Dermis blood vessel endothelial cell (primary cell): ENCODE results near the gene ZNF774. TPM values are rescaled to one million over a fixed set of nuclear protein-coding genes. Genes with fewer than 3 reads are reported as not detected.
"Not testable (repeated sequence)": the region's sequence is repeated elsewhere in the genome, so short reads cannot be mapped to it uniquely, and the experiment has no call there.

ENCODE experiments used
- DNase-seq: peaks from one replicate; pipeline ENCODE4 v3.0.0; 2010
- total RNA-seq: library from RNA; depleted of rRNA; stranded (reverse); fragments of >200 nt; gene quantifications from 2 replicates; pipeline ENCODE4 v1.2.3, GENCODE V29; 2014

The ZNF774 gene
- total RNA-seq, 1 donor from 2014 or later: 2.2 TPM

DNA sequence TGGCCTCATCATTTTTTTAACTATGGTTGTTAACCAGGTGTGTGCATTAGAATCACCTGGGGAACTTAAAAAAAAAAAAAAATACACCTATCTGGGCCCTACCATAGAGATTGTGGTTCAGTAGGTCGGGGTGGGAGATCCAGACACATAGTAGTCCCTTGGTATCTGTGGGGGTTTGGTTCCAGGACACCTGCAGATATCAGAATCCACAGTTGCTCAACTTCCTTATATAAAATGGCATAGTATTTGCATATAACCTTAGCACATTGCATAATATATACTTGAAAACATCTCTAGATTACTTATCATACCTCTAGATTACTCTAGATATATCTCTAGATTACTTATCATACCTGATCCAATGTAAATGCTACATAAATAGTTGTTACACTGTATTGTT, 41.0 kb downstream of the ZNF774 start:
- DNase-seq: no peak

DNA sequence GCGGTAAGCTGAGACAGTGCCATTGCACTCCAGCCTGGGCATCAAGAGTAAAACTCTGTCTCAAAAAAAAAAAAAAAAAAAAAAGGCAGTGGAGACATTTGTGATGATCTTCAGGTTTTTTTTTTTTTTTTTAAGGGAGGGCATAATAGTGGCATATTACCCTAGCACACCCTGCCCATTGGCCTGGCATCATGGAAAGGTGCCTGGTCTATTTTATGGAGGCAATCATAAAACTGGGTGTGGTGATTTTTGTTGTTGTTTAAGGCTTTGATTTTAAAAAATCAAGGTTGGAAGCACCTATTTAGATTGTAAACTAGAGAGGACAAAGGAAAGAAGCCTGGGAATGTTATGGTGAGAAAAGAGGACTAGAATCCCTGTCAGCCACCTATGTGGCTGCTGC, 42.0 kb downstream of the ZNF774 start:
- DNase-seq: no peak

DNA sequence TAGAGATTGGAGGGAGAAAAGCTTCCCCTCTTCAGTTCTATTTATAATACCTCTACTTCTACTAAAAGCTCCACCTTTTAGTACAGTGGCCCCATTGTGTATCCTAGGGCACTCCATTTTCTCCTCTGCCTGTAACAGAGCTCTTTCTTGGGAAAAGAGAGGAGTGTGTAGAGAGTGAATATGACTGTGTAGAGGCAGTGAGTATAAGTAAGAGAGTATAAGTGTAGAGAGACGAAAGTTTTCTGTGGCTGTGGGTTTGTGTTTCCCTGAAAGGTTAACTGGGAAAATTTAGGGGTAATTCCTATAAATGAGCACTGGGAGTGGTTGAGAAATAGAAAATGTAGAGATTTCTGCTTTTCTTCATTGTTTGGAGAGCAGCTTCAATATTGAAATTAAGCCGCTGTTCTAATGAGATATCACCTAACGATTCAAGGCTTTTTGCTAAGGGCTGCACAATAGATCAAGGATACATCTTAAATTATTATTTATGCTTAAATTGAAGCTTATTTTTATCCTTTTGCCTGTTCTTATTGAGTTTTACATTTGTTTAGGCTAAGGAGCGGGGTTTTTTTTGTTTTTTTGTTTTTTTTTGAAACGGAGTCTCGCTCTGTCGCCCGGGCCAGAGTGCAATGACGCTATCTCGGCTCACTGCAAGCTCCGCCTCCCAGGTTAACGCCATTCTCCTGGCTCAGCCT, 42.8 kb downstream of the ZNF774 start:
- DNase-seq: no peak

DNA sequence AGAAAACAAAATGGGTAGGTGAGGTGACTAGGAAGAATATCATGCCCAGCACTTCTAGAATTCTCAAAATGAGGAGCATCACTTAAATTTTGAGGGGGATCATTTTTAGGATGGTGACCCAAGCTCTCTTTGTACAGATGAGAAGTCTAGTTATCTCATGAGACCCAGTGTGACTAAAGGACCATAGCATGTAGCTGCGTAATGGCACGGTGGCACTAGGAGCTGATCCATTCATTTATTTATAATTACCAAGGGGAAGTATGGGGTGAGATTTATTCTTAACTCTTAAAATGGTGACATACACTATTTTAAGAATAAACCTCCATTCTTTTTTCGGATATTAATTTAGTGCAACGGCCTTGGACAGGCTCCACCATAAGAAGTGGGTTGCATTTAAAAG, 44.2 kb downstream of the ZNF774 start:
- no peak for DNase-seq

DNA sequence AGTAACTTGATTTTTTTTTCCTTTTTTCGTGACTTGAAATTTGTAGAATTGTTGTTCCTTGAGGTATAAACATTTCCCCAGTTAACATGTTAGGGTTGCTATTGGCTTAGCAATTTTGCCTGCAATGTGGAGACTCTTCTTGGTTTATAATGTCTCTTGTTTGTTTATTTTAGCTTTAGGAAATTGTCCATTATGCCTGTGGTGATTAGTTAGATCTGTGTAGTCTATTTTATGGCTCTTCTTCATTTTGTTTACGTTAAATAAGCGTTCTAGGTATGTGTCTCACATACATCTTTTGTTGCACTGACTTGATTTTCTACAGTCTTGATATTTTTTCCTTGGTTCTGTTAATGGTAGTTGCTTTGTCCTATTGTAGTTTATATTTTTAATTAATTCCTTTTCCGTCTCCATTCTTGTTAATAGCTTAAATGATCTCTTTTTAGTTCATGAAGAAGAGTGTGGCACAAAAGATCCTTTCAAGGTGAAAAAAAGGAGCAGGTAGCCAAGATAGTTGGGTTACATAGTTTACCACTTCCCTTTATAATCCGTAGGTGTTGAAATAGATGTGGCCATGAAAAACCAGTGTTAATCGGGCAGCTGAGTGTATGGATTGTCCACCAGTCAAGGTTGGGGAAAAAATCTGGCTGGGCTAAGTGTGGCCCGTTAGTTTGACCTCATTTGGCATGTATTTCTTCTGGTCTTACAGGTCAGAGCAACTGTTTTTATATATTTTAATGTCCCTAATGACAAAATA, 48.1 kb downstream of the ZNF774 start:
- DNase-seq: no peak

DNA sequence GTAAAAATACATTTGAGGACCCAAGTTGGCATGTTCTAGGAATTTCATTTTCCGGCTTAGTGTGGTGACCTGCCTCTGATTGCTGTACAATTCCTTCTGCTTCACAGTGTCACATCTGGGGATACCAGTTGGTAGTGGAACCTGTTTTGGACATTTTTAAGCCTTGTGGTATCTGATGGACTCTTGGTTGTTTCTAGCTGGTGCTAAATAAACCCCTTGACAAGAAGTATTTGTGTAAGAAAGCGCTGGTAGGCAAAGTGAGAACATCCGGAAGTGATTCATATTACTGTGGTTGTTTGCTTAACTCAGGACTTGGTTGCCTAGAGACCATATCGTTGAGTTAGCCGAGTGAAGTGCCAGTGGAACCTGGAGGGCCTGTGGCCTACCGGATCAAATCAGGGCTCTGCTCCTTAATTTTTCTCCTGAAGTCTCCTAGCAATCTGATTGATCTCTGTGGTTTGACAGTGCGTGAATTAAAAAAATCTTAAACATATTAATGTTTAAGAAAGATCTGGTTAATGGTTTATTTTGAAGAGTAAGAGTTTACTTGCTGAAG, 48.8 kb downstream of the ZNF774 start:
- peak; percentile 98 for DNase-seq

DNA sequence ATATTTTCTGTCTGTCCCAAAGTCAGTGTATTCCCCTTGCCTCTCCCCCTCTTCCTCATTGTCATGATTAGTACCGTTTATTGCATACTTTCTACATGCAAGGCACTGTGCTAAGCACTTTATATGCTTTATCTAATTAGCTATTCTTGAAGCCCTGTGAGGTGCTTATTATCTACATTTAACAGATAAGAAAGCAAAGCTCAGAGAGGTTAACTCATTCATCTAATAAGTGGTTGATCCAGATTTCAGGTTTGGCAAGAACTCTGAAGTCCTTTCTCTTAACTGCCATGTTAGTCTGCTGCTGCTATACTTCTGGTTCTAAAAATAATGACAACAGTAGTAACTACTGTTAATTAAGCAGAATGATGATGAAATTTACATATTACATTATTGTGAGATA, 49.4 kb downstream of the ZNF774 start:
- DNase-seq: no peak

DNA sequence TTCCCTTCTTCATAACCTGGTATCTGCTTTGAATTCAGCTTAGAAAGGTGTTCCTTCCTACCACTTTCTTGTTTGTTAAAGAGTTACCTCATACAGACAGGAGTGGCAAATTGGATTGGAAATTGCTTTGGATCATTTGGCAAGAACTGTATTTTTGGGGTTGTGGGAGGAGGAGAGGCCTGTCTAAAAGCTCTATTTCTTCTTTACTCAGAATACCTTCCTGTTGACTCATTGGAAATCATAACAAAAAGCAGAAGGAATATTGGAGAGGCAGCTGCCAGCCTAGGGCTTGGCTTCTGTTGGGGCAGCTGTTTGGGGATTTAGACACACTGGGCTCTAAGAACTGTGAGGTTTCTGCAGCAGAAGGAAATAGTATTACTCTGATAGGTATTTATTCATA, 50.1 kb downstream of the ZNF774 start:
- peak; percentile 87 for DNase-seq

DNA sequence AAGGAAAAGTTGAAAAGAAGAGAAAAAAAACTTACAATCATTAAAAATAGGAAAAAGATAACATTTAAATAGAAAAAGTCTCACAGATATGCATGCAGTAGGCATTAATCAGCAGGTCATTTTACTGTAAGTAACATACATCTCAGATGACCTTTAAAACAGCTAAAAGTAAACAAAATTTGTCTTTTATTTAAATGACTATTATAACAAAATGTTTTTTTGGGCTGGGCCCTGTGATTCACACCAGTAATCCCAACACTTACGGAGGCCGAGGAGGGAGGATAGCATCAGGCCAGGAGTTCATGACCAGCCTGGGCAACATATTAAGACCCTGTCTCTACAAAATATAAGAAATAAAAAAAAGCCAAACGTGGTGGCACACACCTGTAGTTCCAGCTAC, 50.7 kb downstream of the ZNF774 start:
- DNase-seq: no peak

DNA sequence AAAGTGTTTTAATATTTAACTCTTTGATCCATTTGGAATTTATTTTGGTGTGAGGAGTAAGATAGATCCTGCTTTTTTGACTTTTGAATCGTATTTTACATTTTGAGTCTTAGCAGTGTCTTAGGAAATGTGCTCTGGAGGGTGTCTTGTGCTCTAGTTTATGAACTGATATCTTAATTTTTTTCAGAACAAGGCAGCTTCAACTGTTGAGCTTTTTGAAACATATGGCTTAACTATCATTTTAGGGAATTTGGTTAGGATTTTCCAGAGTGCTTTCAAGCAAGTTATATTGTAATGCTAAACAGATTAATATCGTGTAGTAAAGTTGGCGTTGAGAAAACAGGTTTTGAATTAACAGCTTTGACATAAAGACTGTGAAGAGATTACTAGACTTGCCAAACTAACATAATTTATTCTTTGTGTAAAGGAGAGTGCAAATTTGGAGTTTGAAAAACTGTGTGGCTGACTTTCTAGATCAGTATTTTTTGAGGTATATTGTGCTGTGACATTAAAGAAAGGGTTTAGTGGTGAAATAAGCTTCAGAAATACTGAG, 53.0 kb downstream of the ZNF774 start:
- no peak for DNase-seq

DNA sequence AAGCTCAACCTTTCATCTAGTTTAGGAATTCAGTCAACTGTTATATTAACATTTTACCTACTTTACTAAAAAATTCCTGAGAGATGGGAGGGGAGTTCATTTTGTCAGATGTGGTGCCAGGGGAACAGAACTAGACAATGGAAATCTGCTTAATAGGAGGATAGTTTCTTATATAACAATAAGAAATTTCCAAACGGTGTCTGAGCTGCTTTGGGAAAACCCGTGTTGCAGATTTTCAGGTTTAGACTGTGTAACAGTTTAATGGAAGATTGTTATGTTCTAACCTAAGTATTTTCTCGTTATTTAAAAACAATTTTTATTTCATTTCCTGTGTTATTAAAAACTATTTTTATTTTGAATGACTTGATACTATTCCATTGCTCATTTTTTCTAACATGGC, 55.3 kb downstream of the ZNF774 start:
- no peak for DNase-seq

DNA sequence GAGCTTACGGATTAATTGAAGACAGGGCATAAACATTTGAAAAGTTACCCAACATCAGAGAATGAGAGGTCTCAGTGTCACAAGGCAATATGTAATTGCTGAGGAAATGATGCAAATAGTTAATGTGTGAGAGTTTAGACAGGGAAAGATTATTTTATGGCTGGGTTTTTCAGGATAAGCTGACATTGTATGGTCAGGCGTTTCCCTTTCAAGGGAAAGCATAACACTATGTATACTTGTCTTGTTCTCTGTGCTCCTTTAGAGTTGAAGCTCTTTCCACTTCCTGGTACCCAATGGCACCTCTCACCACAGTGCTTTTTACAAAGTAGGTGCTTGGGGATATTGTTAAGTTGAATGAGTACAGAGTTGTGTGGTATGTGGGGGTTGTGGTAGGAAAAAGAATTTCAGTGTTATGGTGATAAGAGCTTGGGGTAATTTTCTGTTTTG, 55.8 kb downstream of the ZNF774 start:
- DNase-seq: peak; percentile 74

DNA sequence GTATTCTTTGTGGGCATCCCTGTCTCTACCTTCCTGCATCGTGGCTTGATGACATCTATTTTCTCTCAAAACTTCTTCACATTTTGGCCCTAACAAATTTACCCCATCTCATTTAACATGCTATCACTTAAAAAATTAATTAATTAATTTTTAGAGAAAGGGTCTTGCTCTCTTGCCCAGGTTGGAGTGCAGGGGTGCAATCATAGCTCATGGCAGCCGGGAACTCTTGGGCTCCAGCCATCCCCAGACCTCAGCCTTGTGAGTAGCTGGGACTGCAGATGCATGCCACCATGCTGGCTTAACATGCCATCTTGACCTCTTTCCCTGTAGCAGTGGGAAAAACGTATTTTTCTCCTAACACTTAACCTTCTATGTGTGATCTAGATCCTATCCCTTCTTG, 56.6 kb downstream of the ZNF774 start:
- DNase-seq: no peak

DNA sequence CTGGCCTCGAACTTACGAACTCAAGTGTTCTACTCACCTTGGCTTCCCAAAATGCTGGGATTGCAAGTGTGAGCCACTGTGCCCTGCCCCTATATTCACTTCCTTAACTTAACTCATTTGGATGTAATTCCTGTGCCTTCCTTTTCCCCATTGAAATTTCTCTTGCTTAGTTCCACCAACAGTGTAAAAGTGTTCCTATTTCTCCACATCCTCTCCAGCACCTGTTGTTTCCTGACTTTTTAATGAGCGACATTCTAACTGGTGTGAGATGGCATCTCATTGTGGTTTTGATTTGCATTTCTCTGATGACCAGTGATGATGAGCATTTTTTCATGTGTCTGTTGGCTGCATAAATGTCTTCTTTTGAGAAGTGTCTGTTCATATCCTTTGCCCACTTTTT, 57.5 kb downstream of the ZNF774 start:
- not testable (repeated sequence) for DNase-seq

DNA sequence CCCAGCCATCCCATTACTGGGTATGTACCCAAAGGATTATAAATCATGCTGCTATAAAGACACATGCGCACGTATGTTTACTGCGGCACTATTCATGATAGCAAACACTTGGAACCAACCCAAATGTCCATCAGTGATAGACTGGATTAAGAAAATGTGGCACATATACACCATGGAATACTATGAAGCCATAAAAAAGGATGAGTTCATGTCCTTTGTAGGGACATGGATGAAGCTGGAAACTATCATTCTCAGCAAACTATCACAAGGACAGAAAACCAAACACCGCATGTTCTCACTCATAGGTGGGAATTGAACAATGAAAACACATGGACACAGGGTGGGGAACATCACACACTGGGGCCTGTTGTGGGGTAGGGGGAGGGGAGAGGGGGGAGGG, 58.2 kb downstream of the ZNF774 start:
- not testable (repeated sequence) for DNase-seq

DNA sequence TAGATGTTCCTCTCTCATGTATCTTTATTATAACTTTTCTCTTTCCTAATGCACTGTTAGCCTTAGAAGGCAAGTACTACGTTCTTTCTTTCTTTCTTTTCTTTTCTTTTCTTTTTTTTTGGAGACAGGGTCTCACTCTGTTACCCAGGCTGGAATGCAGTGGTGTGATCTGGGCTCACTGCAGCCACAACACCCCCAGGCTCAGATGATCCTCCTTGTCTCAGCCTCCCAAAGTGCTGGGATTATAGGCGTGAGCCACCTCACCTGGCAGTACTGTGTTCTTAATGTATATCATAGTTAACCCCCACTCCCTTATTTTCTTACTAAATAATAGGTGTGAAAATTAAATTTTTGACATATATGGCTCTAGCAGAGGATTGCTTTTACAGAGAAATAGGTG, 59.1 kb downstream of the ZNF774 start:
- no peak for DNase-seq

Other genes starting within 250 kb of the ZNF774 start
- 77.3 and 127 TPM in 2 replicates for gene IDH2, start 249.8 kb upstream of the ZNF774 start, total RNA-seq
- gene SEMA4B, start 151.0 kb upstream of the ZNF774 start, total RNA-seq: 6.3 and 9.4 TPM in 2 replicates
- 22.5 and 26.2 TPM in 2 replicates for gene CIB1, start 118.3 kb upstream of the ZNF774 start, total RNA-seq
- gene GDPGP1, start 118.1 kb upstream of the ZNF774 start, total RNA-seq: 11.7 and 13.6 TPM in 2 replicates
- gene TTLL13, start 102.7 kb upstream of the ZNF774 start, total RNA-seq: 0.09 and 0.17 TPM in 2 replicates
- gene NGRN, start 86.6 kb upstream of the ZNF774 start, total RNA-seq: 68.1 and 92.9 TPM in 2 replicates
- gene IQGAP1, start 36.0 kb downstream of the ZNF774 start, total RNA-seq: 233 and 524 TPM in 2 replicates
- 11.1 and 13.4 TPM in 2 replicates for gene CRTC3, start 177.6 kb downstream of the ZNF774 start, total RNA-seq